H1 (cell line): ENCODE results near the gene CPED1. TPM values are rescaled to one million over a fixed set of nuclear protein-coding genes. Genes with fewer than 3 reads are reported as not detected.
A peak's percentile ranks its signal among the peaks of the same experiment; 100 is the strongest.

Experiments
- CTCF ChIA-PET: fragments of 300-600 bp; sonication (Branson Sonifier 250); formaldehyde crosslinking; loops from one replicate; lab custom pipeline; 2021; ENCODE audit not compliant: partially characterized antibody; lab: Charles Lee
- POLR2A ChIA-PET: fragments of 300-600 bp; sonication (Branson Sonifier 250); formaldehyde crosslinking; loops from one replicate; lab custom pipeline; 2021; ENCODE audit warnings: inconsistent platforms; ENCODE audit not compliant: partially characterized antibody; lab: Charles Lee
- DNase-seq, 2 experiments: peaks; one replicate each; pipeline versions ENCODE4 v3.0.0 to v3.0.0-alpha.2; 2010 to 2022; ENCODE audit warnings: low spot score in 2 of 2, low read depth in 1 of 2, mixed read lengths in 1 of 2
- FAIRE-seq: peaks from 2 replicates; lab custom pipeline; 2011; peaks lifted over from hg19 to GRCh38; lab: Jason Lieb, UNC
- H2AFZ ChIP-seq: 2 replicates; pipeline ENCODE4 v1.8.1; 2012; ENCODE audit warnings: low read length, inconsistent platforms
- H2AK5ac ChIP-seq: 2 replicates; pipeline ENCODE4 v1.6.1; 2013; ENCODE audit warnings: low read depth, low read length
- H2BK120ac ChIP-seq: replicated peaks from 2 replicates; pipeline ENCODE3; 2013; ENCODE audit warnings: low read depth, low read length, inconsistent platforms
- H2BK12ac ChIP-seq: 2 replicates; pipeline ENCODE4 v1.6.1; 2013; ENCODE audit warnings: low read depth, low read length
- H2BK15ac ChIP-seq: 2 replicates; pipeline ENCODE4 v1.6.1; 2013; ENCODE audit warnings: low read length
- H2BK20ac ChIP-seq: 2 replicates; pipeline ENCODE4 v1.6.1; 2013; ENCODE audit warnings: low read length
- H2BK5ac ChIP-seq: 2 replicates; pipeline ENCODE4 v1.6.1; 2013; ENCODE audit warnings: low read depth, low read length
- H3K14ac ChIP-seq: 2 replicates; pipeline ENCODE4 v1.6.1; 2013; ENCODE audit warnings: inconsistent platforms; ENCODE audit not compliant: insufficient read length
- H3K18ac ChIP-seq: 2 replicates; pipeline ENCODE4 v1.6.1; 2013; ENCODE audit warnings: low read length; ENCODE audit errors: extremely low read depth
- H3K23ac ChIP-seq: 2 replicates; pipeline ENCODE4 v1.6.1; 2013; ENCODE audit warnings: inconsistent platforms; ENCODE audit not compliant: insufficient read length
- H3K23me2 ChIP-seq: 2 replicates; pipeline ENCODE4 v1.6.1; 2013; ENCODE audit warnings: low read depth, low read length
- H3K27ac ChIP-seq: 2 replicates; pipeline ENCODE4 v1.6.1; 2011; ENCODE audit warnings: low read depth, low read length, inconsistent platforms
- H3K27me3 ChIP-seq, 4 experiments: replicated peaks in 1 of 4; 1 replicate in 1 of 4; 2 replicates in 3 of 4; pipeline versions ENCODE4 v1.6.1 to v1.8.1; 2011 to 2013; ENCODE audit warnings: low read length in 3 of 4, mild to moderate bottlenecking in 3 of 4, inconsistent platforms in 2 of 4, mixed read lengths in 2 of 4, moderate library complexity in 1 of 4; ENCODE audit not compliant: control insufficient read depth in 3 of 4, insufficient read depth in 3 of 4; ENCODE audit errors: extremely low read depth in 1 of 4
- H3K36me3 ChIP-seq, 4 experiments: 2 replicates each; pipeline versions ENCODE4 v1.6.1 to v1.8.1; 2011 to 2013; ENCODE audit warnings: mild to moderate bottlenecking in 4 of 4, low read length in 3 of 4, moderate library complexity in 2 of 4, control low read depth in 1 of 4, inconsistent platforms in 1 of 4; ENCODE audit not compliant: insufficient read depth in 4 of 4, control insufficient read depth in 2 of 4
- H3K4ac ChIP-seq: replicated peaks from 2 replicates; pipeline ENCODE3; 2013; ENCODE audit warnings: low read length, low read depth, mixed read lengths, inconsistent platforms; ENCODE audit not compliant: insufficient read length
- H3K4me1 ChIP-seq, 4 experiments: replicated peaks in 1 of 4; 1 replicate in 1 of 4; 2 replicates in 3 of 4; pipeline versions ENCODE4 v1.6.1 to v1.8.1; 2011 to 2013; ENCODE audit warnings: low read length in 3 of 4, inconsistent platforms in 2 of 4, mixed read lengths in 1 of 4; ENCODE audit not compliant: insufficient read depth in 4 of 4, control insufficient read depth in 3 of 4
- H3K4me2 ChIP-seq, 2 experiments: 2 replicates each; pipeline versions ENCODE4 v1.6.1 to v1.8.1; 2011 to 2013; ENCODE audit warnings: low read depth in 2 of 2, low read length in 2 of 2, control low read depth in 1 of 2, inconsistent platforms in 1 of 2, mild to moderate bottlenecking in 1 of 2; ENCODE audit not compliant: insufficient read depth in 1 of 2
- H3K4me3 ChIP-seq, 4 experiments: fragments of 200-600, 300-600 bp in 1 of 4; sonication (generic), shearing (Covaris generic), sonication (Bioruptor Twin) in 1 of 4; 2 replicates each; pipeline versions ENCODE4 v1.5.1 to v1.8.1; 2011 to 2016; ENCODE audit warnings: low read length in 4 of 4, low read depth in 3 of 4, control low read depth in 2 of 4, inconsistent platforms in 2 of 4, mild to moderate bottlenecking in 2 of 4, mixed read lengths in 1 of 4, moderate library complexity in 1 of 4; ENCODE audit not compliant: insufficient read depth in 2 of 4; ENCODE audit errors: extremely low read depth in 1 of 4
- H3K56ac ChIP-seq: replicated peaks from 2 replicates; pipeline ENCODE3; 2013; ENCODE audit warnings: low read depth, mild to moderate bottlenecking, mixed read lengths, low read length, inconsistent platforms; ENCODE audit not compliant: insufficient read length
- H3K79me1 ChIP-seq: 2 replicates; pipeline ENCODE4 v1.6.1; 2013; ENCODE audit warnings: low read depth, low read length, control low read depth
- H3K79me2 ChIP-seq, 2 experiments: 2 replicates each; pipeline versions ENCODE4 v1.6.1 to v1.8.1; 2012 to 2013; ENCODE audit warnings: low read length in 2 of 2, mild to moderate bottlenecking in 2 of 2, inconsistent platforms in 1 of 2; ENCODE audit not compliant: insufficient read depth in 2 of 2, control insufficient read depth in 1 of 2
- H3K9ac ChIP-seq, 4 experiments: replicated peaks in 1 of 4; 1 replicate in 1 of 4; 2 replicates in 3 of 4; pipeline versions ENCODE4 v1.6.1 to v1.8.1; 2011 to 2013; ENCODE audit warnings: low read depth in 3 of 4, low read length in 3 of 4, control low read depth in 2 of 4, mild to moderate bottlenecking in 2 of 4, moderate library complexity in 2 of 4, inconsistent platforms in 1 of 4; ENCODE audit errors: extremely low read depth in 1 of 4
- H3K9me3 ChIP-seq, 2 experiments: 2 replicates each; pipeline versions ENCODE4 v1.6.1 to v1.8.1; 2012 to 2013; ENCODE audit warnings: mild to moderate bottlenecking in 2 of 2, moderate library complexity in 2 of 2, control low read depth in 1 of 2, inconsistent platforms in 1 of 2, low read depth in 1 of 2, low read length in 1 of 2, mixed read lengths in 1 of 2; ENCODE audit not compliant: insufficient read depth in 2 of 2
- H4K20me1 ChIP-seq, 2 experiments: replicated peaks in 1 of 2; 2 replicates each; pipeline versions ENCODE3 to v1.8.1; 2011 to 2013; ENCODE audit warnings: inconsistent platforms in 2 of 2, low read length in 2 of 2, mild to moderate bottlenecking in 1 of 2; ENCODE audit not compliant: insufficient read depth in 2 of 2, control insufficient read depth in 1 of 2
- H4K5ac ChIP-seq: 2 replicates; pipeline ENCODE4 v1.6.1; 2013; ENCODE audit warnings: low read length, low read depth, mixed read lengths, inconsistent platforms; ENCODE audit not compliant: insufficient read length
- H4K8ac ChIP-seq: 2 replicates; pipeline ENCODE4 v1.8.0; 2013; ENCODE audit warnings: mild to moderate bottlenecking, moderate library complexity, low read length, inconsistent platforms; ENCODE audit not compliant: insufficient read depth; ENCODE audit errors: extremely low read depth
- H4K91ac ChIP-seq: replicated peaks from 2 replicates; pipeline ENCODE3; 2013; ENCODE audit warnings: low read length, mixed read lengths, inconsistent platforms; ENCODE audit not compliant: insufficient read length
- CBX5 ChIP-seq: fragments of 300-800, 300-1000 bp; sonication (generic); IDR thresholded peaks from 2 replicates; pipeline ENCODE4 v1.7.1; 2016; ENCODE audit warnings: antibody characterized with exemption, low read length, low read depth
- CHD2 ChIP-seq: IDR thresholded peaks from 2 replicates; pipeline ENCODE4 v1.6.1; 2012; ENCODE audit warnings: low read length, improper control_type of control experiment
- EP300 ChIP-seq, 2 experiments: IDR thresholded peaks; 1 replicate in 1 of 2; 2 replicates in 1 of 2; pipeline ENCODE4 v1.6.1; 2011 to 2012; ENCODE audit warnings: low read depth in 2 of 2, low read length in 2 of 2, mild to moderate bottlenecking in 2 of 2, borderline replicate concordance in 1 of 2, inconsistent platforms in 1 of 2, moderate library complexity in 1 of 2
- GABPA ChIP-seq: IDR thresholded peaks from 2 replicates; pipeline ENCODE4 v1.6.1; 2011; ENCODE audit warnings: mild to moderate bottlenecking, low read length, moderate library complexity, borderline replicate concordance; ENCODE audit not compliant: insufficient read depth
- GTF2F1 ChIP-seq: IDR thresholded peaks from 2 replicates; pipeline ENCODE4 v1.6.1; 2012; ENCODE audit warnings: low read depth, low read length, improper control_type of control experiment, borderline replicate concordance
- HDAC2 ChIP-seq, 2 experiments: fragments of 300-600 bp in 1 of 2; sonication (generic) in 1 of 2; IDR thresholded peaks; 2 replicates each; pipeline ENCODE4 v1.6.1; 2011 to 2012; ENCODE audit warnings: low read depth in 2 of 2, low read length in 2 of 2, mild to moderate bottlenecking in 2 of 2, moderate library complexity in 2 of 2, borderline replicate concordance in 1 of 2, inconsistent platforms in 1 of 2
- HDAC6 ChIP-seq: IDR thresholded peaks from one replicate; pipeline ENCODE4 v1.7.1; 2012; ENCODE audit warnings: low read depth, mild to moderate bottlenecking, inconsistent platforms, low read length, moderate library complexity
- RNF2 ChIP-seq: fragments of 200-900, 300-1000 bp; sonication (generic); IDR thresholded peaks from 2 replicates; pipeline ENCODE4 v1.7.1; 2016; ENCODE audit warnings: borderline replicate concordance, low read depth, mild to moderate bottlenecking, antibody characterized with exemption, low read length; ENCODE audit not compliant: poor library complexity, severe bottlenecking; ENCODE audit errors: missing control alignments
- SAP30 ChIP-seq: fragments of 300-600 bp; sonication (generic); IDR thresholded peaks from 2 replicates; pipeline ENCODE4 v1.7.1; 2012; ENCODE audit warnings: low read length, moderate library complexity, mild to moderate bottlenecking, inconsistent platforms; ENCODE audit not compliant: insufficient read depth, insufficient replicate concordance
- SUZ12 ChIP-seq: fragments of 200-600 bp; sonication (generic); IDR thresholded peaks from 2 replicates; pipeline ENCODE4 v1.6.1; 2012; ENCODE audit warnings: mild to moderate bottlenecking, inconsistent platforms, low read length, moderate library complexity, mixed read lengths
- TAF1 ChIP-seq: IDR thresholded peaks from 2 replicates; pipeline ENCODE4 v1.6.1; 2011; ENCODE audit warnings: mild to moderate bottlenecking, low read depth, low read length
- TCF12 ChIP-seq: IDR thresholded peaks from 2 replicates; pipeline ENCODE4 v1.6.1; 2011; ENCODE audit warnings: low read depth, mild to moderate bottlenecking, low read length
- WGBS, 2 experiments: shearing (Covaris generic) in 1 of 2; methylation state at CpG; one replicate each; pipeline versions ENCODE4 v1.1.6 to v1.1.7; 2013 to 2015; ENCODE audit warnings: low lambda C conversion rate in 2 of 2, mixed read lengths in 2 of 2, inconsistent platforms in 1 of 2, low coverage in 1 of 2, missing lambda C conversion rate in 1 of 2; ENCODE audit not compliant: insufficient replicate concordance in 2 of 2, insufficient coverage in 1 of 2, insufficient read length in 1 of 2; ENCODE audit errors: extremely low coverage in 1 of 2, missing lambda C conversion rate in 1 of 2; 5-methylcytosine and 5-hydroxymethylcytosine counted together
- polyA plus RNA-seq, 7 experiments: library from polyadenylated mRNA; depleted of rRNA in 3 of 7; stranded (reverse) in 5 of 7; unstranded in 2 of 7; fragments of >200 nt in 5 of 7; fragments of 200-250 nt in 2 of 7; gene quantifications; 1 replicate in 5 of 7; 2 replicates in 1 of 7; 4 replicates in 1 of 7; pipeline versions ENCODE4 v1.2.1 to v1.2.3, GENCODE V29; 2011 to 2013; ENCODE audit warnings: missing spikeins in 2 of 7, mixed read lengths in 2 of 7
- total RNA-seq: library from RNA; stranded (reverse); fragmentation: NEBNext Ultra II Directional; extraction: Animal tissue kit (Norgen Biotek cat#: 25700); gene quantifications from 2 replicates; pipeline ENCODE4 v1.2.1, GENCODE V29; 2021

CPED1 gene
- total and polyA plus RNA-seq, 2 of the 8 experiments (the other 6 are each of a cell fraction or from before 2014, with no cell fraction given), result 0.08 to 0.39 TPM

DNA sequence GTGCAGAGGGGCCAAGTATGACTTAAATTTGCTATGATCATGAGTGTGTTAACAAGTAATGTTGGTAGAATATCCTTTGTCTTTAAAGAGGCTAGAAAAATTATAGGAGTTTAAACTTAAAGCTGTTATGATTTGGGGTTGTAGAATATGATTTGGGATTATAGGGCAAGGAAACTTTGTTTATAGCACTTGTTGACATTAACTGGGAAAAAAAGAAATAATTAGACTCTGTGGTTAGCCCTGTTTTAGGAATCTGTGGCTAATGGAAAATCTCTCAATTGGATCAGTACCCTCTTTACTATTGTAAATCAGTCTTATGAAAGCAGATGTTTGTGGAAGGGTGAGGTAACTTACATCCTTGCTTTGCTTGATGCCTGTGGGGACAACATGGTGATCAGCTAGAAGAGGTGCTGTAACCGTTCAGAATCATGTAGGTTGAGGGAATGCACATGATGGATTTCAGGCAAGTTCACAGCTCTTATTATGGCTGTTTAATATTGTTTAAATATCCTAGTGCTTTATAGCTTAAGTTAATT, 26.8 kb upstream of the CPED1 start:
- CTCF ChIA-PET, result no interaction called here
- WGBS, 2 experiments, result 86% methylated on average over 1 of the region's 1 CpG; no CpG with 5 or more reads in 1 of the 2 experiments
- no peak overlapping the region for H3K4me2 ChIP-seq
- TF ChIP-seq GABPA (no peak), TAF1 (no peak), CBX5 (no peak), SAP30 (no peak), EP300 (IDR thresholded peaks at IDR 0.05; ENCODE audit: borderline replicate concordance in 1 of 2, low read depth in 2 of 2, low read length in 2 of 2) (no peak), CHD2 (no peak), HDAC2 (IDR thresholded peaks at IDR 0.05; ENCODE audit: borderline replicate concordance in 1 of 2, low read depth in 2 of 2, low read length in 2 of 2) (no peak), HDAC6 (no peak), SUZ12 (no peak), GTF2F1 (no peak), TCF12 (no peak), RNF2 (no peak)

More for the DNA sequence above, 26.8 kb upstream of the CPED1 start:
- H3K23ac ChIP-seq, result no peak overlapping the region
- POLR2A ChIA-PET, result interaction anchor here (1.1 to 4.2 kb wide), 2 partner anchors 11 to 12 kb away, joined by 3 to 17 read pairs; partner anchors contain the start of gene ING3
- H2BK5ac ChIP-seq, result no peak overlapping the region
- H3K18ac ChIP-seq, result no peak overlapping the region
- H3K4me3 ChIP-seq, result no peak overlapping the region
- no peak overlapping the region for H3K9ac ChIP-seq
- no peaks in the 10 kb centered on the region for H3K79me1 ChIP-seq
- no peak overlapping the region for H4K8ac ChIP-seq
- no peak overlapping the region for H3K56ac ChIP-seq
- H2BK15ac ChIP-seq, result no peak overlapping the region
- H3K27ac ChIP-seq, result no peak overlapping the region
- no peak overlapping the region for H2BK12ac ChIP-seq
- H2AFZ ChIP-seq, result no peak overlapping the region
- DNase-seq, result no peak
- no peaks in the 10 kb centered on the region for H4K20me1 ChIP-seq
- no peaks in the 10 kb centered on the region for H3K9me3 ChIP-seq
- H4K5ac ChIP-seq, result no peak overlapping the region
- peaks cover 0 to 9% (median 1%) of the 10 kb centered on the region in 4 experiments; a peak in 3 of 8 replicates for H3K36me3 ChIP-seq
- H2AK5ac ChIP-seq, result no peak overlapping the region
- no peak overlapping the region for H4K91ac ChIP-seq
- H2BK120ac ChIP-seq, result no peak overlapping the region
- no peaks in the 10 kb centered on the region; a peak in 1 of 4 replicates for H3K79me2 ChIP-seq
- peak; percentile 42 for FAIRE-seq
- no peak overlapping the region for H3K4ac ChIP-seq
- H2BK20ac ChIP-seq, result no peak overlapping the region
- H3K23me2 ChIP-seq, result no peaks in the 10 kb centered on the region
- no peak overlapping the region for H3K14ac ChIP-seq
- H3K27me3 ChIP-seq, result no peaks in the 10 kb centered on the region
- H3K4me1 ChIP-seq, result peaks cover 0 to 2% (median 0%) of the 10 kb centered on the region in 4 experiments; a peak in 2 of 7 replicates
